Measurements from ENCODE around the gene PRKN.

PRKN gene

DNA sequence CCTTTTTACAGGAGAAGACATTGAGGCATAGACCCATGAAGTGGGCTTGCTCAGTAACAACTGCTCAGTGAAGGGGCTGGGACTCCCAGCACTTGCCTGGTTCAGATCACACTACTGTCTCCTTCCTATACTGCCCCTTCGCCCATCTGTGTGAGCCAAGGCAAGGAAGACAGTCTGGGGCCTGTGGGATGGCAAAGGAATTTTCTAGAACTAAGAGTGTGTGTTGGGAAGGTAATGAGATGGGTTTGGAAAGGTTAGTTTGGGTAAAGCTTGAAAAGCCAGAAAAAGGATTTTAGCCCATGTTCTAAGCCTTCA lies 1240.4 kb downstream of the PRKN start:
- no peak for DNase-seq (ENCODE audit: low read depth in 1 of 2, low spot score in 1 of 2)
- TF ChIP-seq, protein P1, sequence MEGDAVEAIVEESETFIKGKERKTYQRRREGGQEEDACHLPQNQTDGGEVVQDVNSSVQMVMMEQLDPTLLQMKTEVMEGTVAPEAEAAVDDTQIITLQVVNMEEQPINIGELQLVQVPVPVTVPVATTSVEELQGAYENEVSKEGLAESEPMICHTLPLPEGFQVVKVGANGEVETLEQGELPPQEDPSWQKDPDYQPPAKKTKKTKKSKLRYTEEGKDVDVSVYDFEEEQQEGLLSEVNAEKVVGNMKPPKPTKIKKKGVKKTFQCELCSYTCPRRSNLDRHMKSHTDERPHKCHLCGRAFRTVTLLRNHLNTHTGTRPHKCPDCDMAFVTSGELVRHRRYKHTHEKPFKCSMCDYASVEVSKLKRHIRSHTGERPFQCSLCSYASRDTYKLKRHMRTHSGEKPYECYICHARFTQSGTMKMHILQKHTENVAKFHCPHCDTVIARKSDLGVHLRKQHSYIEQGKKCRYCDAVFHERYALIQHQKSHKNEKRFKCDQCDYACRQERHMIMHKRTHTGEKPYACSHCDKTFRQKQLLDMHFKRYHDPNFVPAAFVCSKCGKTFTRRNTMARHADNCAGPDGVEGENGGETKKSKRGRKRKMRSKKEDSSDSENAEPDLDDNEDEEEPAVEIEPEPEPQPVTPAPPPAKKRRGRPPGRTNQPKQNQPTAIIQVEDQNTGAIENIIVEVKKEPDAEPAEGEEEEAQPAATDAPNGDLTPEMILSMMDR (IDR thresholded peaks at IDR 0.05; ENCODE audit: insufficient read depth, low read length): no peak
- no peak for TF ChIP-seq SPI1 (IDR thresholded peaks at IDR 0.05; ENCODE audit: borderline replicate concordance, low read depth)
- TF ChIP-seq POLR2AphosphoS5 (IDR thresholded peaks at IDR 0.05; ENCODE audit: low read depth): no peak
- no peak for TF ChIP-seq GABPA (IDR thresholded peaks at IDR 0.05; ENCODE audit: low read depth)
- TF ChIP-seq, protein P2, sequence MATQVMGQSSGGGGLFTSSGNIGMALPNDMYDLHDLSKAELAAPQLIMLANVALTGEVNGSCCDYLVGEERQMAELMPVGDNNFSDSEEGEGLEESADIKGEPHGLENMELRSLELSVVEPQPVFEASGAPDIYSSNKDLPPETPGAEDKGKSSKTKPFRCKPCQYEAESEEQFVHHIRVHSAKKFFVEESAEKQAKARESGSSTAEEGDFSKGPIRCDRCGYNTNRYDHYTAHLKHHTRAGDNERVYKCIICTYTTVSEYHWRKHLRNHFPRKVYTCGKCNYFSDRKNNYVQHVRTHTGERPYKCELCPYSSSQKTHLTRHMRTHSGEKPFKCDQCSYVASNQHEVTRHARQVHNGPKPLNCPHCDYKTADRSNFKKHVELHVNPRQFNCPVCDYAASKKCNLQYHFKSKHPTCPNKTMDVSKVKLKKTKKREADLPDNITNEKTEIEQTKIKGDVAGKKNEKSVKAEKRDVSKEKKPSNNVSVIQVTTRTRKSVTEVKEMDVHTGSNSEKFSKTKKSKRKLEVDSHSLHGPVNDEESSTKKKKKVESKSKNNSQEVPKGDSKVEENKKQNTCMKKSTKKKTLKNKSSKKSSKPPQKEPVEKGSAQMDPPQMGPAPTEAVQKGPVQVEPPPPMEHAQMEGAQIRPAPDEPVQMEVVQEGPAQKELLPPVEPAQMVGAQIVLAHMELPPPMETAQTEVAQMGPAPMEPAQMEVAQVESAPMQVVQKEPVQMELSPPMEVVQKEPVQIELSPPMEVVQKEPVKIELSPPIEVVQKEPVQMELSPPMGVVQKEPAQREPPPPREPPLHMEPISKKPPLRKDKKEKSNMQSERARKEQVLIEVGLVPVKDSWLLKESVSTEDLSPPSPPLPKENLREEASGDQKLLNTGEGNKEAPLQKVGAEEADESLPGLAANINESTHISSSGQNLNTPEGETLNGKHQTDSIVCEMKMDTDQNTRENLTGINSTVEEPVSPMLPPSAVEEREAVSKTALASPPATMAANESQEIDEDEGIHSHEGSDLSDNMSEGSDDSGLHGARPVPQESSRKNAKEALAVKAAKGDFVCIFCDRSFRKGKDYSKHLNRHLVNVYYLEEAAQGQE (IDR thresholded peaks at IDR 0.05; ENCODE audit: insufficient replicate concordance, low read depth): no peak
- Histone ChIP-seq H3K27ac (replicated peaks) (no peak overlapping the region), H3K27me3 (ENCODE audit: insufficient read depth, poor library complexity, severe bottlenecking) (no peaks in the 10 kb centered on the region), H3K4me3 (replicated peaks; ENCODE audit: insufficient read depth, low read length) (no peak overlapping the region)

DNA sequence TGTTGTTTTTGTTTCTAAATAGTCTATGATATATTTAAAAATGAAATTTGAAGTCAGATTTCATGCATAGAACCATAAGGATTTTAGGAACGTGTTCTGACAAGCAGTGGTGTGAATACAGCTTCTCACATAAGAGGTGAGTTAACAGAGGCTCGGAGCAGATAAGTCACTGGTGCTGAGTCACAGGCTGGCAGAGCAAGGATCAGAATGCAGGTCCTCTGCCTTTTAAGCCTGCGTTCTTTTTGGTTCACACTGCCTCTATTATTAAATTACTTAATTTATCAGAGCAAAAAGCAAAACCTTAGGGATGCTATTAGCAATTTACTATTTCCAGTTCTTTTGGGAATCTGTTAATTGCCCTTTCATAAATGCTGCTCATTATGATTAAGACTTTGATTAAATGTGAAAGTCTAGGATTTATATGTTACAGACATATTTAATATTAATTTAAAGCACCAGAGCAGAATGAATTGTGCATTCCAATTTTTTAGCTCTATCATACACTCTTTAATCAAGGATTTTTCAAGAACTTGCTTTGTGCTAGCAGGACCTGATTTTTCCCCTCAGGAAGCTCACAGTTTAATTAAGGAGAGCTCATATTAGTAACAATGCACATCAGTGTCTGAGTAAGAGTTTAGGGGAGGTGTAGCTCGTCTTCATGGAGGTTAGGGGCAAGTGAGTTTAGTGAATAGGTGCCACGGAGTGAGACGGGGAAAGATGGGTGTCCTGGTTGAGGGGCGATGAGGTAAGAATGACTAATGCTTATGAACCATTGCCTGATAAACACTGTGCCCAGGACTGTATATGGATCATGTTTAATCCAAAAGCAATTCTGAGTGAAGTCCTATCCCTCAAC lies 1241.0 kb downstream of the PRKN start:
- Histone ChIP-seq H3K27me3 (ENCODE audit: insufficient read depth, poor library complexity, severe bottlenecking) (no peaks in the 10 kb centered on the region), H3K4me3 (replicated peaks; ENCODE audit: insufficient read depth, low read length) (no peak overlapping the region), H3K27ac (replicated peaks) (no peak overlapping the region)
- DNase-seq (ENCODE audit: low read depth in 1 of 2, low spot score in 1 of 2): no peak
- no peak for TF ChIP-seq POLR2AphosphoS5 (IDR thresholded peaks at IDR 0.05; ENCODE audit: low read depth)
- TF ChIP-seq, protein P2 (IDR thresholded peaks at IDR 0.05; ENCODE audit: insufficient replicate concordance, low read depth): no peak
- no peak for TF ChIP-seq SPI1 (IDR thresholded peaks at IDR 0.05; ENCODE audit: borderline replicate concordance, low read depth)
- TF ChIP-seq GABPA (IDR thresholded peaks at IDR 0.05; ENCODE audit: low read depth): no peak
- TF ChIP-seq, protein P1 (IDR thresholded peaks at IDR 0.05; ENCODE audit: insufficient read depth, low read length): no peak

DNA sequence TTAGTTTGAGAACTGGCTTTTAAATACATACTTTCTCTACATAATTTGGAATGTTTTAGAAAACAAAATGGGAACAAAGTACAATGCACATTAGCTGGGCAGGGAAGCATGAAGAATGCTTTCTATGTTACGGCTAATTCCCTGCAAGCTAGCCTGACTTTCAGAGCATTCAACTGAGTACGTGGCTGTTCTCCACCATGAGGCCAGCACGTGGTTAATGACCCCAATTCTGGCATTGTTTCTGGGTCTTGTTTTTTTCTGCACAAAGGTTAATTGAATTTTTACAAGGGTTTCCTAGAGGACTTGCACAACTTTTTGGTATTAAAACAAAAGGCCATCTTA lies 1245.1 kb downstream of the PRKN start:
- Histone ChIP-seq H3K27me3 (ENCODE audit: insufficient read depth, poor library complexity, severe bottlenecking) (no peaks in the 10 kb centered on the region), H3K27ac (replicated peaks) (no peak overlapping the region), H3K4me3 (replicated peaks; ENCODE audit: insufficient read depth, low read length) (no peak overlapping the region)
- no peak for DNase-seq (ENCODE audit: low read depth in 1 of 2, low spot score in 1 of 2)
- no peak for TF ChIP-seq GABPA (IDR thresholded peaks at IDR 0.05; ENCODE audit: low read depth)
- no peak for TF ChIP-seq SPI1 (IDR thresholded peaks at IDR 0.05; ENCODE audit: borderline replicate concordance, low read depth)
- TF ChIP-seq, protein P2 (IDR thresholded peaks at IDR 0.05; ENCODE audit: insufficient replicate concordance, low read depth): no peak
- TF ChIP-seq, protein P1 (IDR thresholded peaks at IDR 0.05; ENCODE audit: insufficient read depth, low read length): no peak
- TF ChIP-seq POLR2AphosphoS5 (IDR thresholded peaks at IDR 0.05; ENCODE audit: low read depth): no peak
